Gastrocnemius medialis (tissue), 4 donors: Measurements from ENCODE around the gene LGALS8.

Source experiments
- POLR2A ChIP-seq, 2 donors: fragments of 450-650 bp; IDR thresholded peaks; one replicate each; pipeline ENCODE4 v1.6.1; 2017; ENCODE audit warnings: antibody characterized with exemption in 2 of 2, mild to moderate bottlenecking in 2 of 2, moderate library complexity in 2 of 2
- TF ChIP-seq, protein P1 (sequence below), 5 experiments: fragments of 450-650 bp in 3 of 5; fragments of 200-600 bp in 2 of 5; sonication (generic) in 2 of 5; IDR thresholded peaks in 4 of 5; conservative IDR thresholded peaks in 1 of 5; 1 replicate in 4 of 5; 2 replicates in 1 of 5; pipeline ENCODE4 v1.5.1; 2016 to 2019; ENCODE audit warnings: antibody characterized with exemption in 5 of 5, mild to moderate bottlenecking in 3 of 5, moderate library complexity in 3 of 5

DNA sequence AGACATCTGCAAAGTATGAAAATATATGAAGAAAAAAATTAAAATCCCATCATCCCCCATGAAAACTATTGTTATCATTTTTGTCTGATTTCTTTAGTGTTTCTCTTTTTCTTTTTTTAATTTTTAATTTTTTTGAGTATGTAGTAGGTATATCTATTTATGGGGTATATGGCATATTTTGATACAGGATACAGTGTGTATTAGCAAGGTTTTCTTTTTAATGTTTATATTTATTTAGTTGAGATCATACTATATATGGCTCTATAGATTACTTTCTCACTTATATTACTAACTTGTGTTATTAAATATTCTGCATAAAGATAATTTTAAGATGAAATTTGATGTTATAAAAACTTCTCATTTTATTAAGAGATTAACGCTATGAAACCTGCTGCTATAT lies 11.4 kb downstream of the LGALS8 start:
- TF ChIP-seq, protein P1, sequence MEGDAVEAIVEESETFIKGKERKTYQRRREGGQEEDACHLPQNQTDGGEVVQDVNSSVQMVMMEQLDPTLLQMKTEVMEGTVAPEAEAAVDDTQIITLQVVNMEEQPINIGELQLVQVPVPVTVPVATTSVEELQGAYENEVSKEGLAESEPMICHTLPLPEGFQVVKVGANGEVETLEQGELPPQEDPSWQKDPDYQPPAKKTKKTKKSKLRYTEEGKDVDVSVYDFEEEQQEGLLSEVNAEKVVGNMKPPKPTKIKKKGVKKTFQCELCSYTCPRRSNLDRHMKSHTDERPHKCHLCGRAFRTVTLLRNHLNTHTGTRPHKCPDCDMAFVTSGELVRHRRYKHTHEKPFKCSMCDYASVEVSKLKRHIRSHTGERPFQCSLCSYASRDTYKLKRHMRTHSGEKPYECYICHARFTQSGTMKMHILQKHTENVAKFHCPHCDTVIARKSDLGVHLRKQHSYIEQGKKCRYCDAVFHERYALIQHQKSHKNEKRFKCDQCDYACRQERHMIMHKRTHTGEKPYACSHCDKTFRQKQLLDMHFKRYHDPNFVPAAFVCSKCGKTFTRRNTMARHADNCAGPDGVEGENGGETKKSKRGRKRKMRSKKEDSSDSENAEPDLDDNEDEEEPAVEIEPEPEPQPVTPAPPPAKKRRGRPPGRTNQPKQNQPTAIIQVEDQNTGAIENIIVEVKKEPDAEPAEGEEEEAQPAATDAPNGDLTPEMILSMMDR (IDR thresholded peaks at IDR 0.05 in 4 of 5, conservative IDR thresholded peaks at IDR 0.05 in 1 of 5) = no peak
- TF ChIP-seq POLR2A (IDR thresholded peaks at IDR 0.05) = no peak
